NCI-H345 (cell line): Measurements from ENCODE around the gene SLIT3.

Experiments used
- DNase-seq: peaks from one replicate; lab custom pipeline; 2025; lab: John Stamatoyannopoulos, UW

Gene SLIT3

DNA sequence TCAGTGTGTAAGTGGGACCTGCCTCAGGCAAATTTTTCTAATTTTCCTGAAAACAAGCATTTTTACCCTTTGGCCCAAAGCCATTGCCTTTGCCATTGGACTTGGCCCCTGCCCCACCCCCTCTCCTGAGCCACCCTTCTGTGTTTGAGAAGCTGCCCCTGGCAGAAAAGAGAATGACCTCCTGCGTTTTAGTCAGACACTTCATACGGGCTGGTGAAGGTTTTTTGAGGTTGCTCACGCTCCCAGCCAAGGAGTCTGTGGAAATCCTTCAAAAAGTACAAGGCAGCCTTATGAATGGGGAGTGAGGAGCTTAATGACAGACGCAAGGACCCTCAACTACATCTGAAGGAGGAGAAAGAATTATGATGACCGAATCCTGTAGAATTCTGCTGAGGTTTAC lies 308.9 kb downstream of the SLIT3 start:
- DNase-seq = no peak

DNA sequence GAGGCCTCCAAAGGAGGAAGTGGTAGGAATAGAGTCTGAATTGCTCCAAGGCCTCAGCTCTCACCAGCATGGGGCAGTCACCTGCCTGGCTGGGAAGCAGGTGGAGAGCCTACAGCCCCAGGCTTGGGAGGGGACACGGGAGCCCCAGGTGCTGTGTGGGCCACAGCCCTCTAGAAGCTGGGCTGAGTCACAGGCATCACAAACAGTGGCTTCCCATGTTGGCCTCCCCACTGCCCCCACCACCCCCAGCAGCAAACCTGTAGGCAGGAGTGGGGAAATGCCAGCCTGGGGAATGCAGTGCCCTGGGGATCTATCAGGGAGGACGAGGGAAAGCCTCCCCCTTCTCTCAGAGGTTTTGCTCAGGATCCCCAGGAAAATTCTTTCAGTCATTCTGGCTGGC lies 309.6 kb downstream of the SLIT3 start:
- DNase-seq = peak; percentile 9

DNA sequence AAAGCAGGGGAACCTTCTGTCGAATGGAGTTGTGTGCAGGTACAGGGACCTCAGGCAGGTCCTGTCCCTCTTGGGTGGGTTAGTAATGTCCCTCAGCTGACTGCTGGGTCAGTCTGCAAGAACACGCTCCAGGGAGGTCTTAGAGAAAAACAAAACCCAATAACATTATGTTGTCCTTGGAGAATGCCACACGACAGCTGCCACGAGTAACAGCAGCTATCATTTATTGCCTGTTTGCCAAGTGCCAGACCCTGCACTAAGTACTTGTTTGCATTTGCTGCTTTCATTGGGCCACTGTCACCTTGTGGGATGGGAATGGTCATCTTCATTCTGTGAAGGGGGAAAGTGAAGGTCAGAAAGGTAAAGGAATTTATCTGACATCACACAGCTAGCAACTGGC lies 310.3 kb downstream of the SLIT3 start:
- no peak for DNase-seq

DNA sequence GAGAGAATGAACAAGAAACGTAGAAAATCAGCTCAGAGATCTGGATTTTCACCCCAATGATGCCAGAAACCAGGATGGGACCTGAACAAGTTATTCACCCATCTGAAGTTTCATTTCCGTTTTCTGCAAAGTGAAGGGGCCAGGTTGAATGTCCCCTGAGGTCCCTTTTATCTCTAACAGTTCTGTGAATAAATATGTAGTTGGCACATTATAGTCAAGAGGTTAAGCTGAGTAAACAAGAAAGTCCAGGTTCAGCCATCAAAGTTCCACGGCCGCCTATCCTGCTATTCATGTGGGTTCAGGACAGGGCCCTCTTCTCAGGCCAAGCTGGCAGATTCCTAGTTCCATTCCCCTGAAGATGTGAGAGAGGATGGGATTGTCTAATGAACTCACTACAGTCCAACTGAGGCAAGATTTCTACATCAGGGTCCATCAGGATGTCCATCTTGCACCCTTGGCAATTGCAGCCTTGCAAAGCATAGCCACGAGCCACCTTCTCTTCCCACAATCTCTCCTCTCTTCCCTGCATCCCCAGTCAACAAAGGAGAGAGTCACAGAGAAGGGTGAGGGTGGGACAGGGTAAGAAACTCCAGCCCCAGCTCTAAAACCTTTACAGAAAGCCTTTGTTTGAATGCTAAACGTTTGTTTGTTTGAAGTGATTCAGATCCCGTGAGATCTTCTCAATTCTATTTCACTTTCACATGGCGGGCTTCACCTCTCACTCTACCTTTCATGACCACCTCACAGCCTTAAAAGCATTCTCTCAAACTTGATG lies 311.0 kb downstream of the SLIT3 start:
- no peak for DNase-seq

DNA sequence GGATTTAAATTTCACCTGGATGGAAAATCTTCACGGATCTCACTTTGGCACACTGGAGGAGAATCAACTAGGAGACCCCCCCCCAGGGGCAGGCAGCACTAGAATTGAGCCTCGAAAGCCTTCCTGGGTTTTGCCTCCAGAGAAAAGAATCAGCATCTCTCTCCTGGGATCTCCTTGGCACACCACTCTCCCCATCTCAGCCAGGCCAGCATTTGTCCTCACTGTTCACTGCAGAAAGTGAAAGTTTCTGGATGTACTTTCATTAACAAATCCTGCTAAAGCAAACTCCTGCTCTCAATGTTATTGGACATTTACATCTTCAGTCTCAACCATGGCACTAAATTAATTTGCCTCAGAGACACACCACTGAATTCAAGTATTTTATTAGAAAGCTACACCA lies 312.2 kb downstream of the SLIT3 start:
- no peak for DNase-seq

DNA sequence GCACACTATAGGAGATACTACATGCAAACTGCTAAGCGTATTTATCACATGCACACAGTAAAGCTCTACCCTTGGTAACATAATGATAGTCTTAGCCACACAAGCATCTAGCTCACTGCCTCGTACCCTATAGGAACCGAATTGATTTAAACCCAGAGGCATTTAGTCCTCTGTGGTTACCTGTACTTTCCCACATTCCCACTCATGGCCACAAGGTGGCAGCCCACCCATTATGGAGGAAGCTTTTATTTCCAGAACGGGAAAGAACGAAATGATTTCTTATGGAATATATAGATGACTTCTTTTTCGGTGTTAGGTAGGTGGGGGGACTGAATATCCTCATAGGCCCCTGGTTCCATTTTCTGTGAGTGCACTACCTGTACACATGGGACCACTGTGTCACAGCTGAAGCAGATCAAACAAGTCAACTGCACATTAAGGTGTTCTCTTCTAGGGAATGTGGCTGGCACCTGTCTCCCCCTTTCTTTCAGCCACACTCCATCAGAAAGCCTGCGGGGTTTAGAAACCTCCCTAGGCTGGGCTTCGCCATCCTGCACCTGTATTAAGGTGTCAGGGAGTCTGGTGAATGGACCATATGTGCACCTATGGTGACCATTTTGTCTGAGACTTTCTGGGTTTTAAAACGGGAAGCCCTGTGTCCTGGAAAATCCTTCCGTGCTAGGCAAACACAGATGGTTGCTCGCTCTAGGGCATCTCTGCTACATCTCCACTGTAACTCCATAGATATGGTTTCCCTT lies 313.2 kb downstream of the SLIT3 start:
- DNase-seq = peak; percentile 72

DNA sequence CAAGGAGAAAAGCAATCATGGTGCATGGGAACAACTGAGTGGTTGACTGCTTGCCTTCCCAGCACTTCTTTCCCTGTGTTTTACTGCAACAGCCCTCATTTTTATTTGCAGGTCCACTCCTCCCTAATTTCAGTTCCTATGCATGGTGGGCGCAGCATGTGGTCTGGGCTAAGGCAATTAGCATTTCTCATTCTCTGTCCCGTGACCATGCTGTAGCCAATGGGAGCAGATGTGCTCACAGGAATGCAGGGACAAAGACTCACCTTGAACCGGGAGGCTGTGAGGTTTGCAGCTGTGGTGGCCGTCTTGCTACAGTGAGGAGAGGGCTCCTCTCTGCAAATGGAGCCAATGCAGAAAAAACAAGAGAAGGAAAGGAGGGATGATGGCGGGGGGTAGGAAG lies 315.5 kb downstream of the SLIT3 start:
- DNase-seq = no peak

DNA sequence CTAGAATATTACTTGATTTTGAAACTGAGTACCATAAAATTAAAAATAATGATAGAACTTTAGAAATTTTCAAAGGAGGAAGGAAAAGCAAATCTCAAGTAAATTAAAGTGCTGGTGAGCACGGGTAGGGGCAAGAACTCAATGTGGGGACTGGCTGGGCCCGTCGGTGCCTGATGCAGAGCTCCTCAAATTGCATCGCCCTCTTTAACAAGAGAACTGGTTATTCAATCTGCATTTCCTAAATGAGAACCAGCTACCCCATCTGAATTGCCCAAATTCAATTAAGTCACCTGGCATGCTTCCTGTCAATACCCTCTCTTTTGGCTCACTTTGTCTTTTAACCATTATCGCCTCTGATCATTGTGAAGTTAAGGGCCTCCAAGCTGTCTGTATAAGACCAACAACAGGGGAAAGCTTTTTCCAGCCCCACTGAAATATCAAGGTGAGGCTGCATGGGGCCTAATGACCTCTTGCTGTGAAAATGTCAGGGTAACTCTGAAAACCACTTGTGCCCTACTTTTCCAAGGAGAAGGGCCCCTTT lies 316.7 kb downstream of the SLIT3 start:
- DNase-seq = no peak

DNA sequence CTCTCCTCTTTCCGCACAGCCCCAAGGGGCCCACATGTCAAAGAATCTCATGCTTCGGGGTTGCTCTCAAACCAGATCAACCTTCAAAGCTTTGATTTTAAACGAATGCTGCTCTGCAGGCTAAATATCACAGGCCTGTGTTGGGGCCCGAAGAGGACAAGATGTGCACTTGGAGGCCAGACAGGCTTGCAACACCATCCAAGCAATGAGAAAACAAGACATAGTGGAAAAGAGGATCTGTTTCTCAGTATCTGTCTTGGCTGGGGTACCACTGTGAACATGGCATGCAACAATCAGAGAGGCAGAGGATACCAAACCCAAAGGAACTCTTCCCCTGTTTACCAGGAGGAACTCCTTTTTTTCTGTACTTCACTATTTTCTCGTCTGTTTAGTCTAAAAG lies 321.8 kb downstream of the SLIT3 start:
- DNase-seq = no peak

DNA sequence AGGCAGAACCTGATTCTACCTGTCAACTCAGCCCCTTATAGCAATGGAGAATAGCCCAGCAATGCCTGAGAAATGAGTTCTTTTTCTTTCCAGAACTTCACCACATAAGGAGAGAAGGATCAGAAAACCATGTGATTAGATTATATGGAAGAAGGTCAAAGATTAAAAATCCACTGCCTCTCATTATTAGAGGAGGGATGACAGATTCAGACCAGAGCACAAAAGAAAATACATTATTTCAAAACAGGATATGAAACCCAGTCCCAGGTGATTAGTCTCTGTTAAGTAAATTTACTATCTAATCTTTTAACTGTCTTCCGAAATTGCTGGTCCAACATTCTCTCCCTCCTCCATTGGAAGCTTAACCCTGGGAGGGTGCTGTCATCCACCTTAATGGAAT lies 322.4 kb downstream of the SLIT3 start:
- DNase-seq = no peak

DNA sequence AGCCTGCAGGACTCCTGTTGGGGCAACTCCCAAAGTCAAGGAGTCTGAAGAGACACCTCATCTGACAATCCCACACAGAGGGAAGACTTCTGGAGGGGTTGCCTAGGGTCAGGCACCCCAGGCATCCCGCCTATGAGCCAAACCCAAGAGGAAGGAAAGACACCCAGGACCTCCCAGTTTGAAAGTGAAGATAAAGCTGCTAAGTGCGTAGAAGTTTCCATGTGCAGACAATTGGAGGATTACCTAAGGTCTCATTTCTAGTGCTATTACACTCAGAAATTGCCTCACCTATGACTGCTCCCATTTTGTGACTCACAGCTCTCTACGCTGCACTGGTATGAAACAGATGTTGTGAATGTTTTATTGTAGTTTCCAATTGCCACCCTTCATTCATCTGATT lies 322.9 kb downstream of the SLIT3 start:
- no peak for DNase-seq

DNA sequence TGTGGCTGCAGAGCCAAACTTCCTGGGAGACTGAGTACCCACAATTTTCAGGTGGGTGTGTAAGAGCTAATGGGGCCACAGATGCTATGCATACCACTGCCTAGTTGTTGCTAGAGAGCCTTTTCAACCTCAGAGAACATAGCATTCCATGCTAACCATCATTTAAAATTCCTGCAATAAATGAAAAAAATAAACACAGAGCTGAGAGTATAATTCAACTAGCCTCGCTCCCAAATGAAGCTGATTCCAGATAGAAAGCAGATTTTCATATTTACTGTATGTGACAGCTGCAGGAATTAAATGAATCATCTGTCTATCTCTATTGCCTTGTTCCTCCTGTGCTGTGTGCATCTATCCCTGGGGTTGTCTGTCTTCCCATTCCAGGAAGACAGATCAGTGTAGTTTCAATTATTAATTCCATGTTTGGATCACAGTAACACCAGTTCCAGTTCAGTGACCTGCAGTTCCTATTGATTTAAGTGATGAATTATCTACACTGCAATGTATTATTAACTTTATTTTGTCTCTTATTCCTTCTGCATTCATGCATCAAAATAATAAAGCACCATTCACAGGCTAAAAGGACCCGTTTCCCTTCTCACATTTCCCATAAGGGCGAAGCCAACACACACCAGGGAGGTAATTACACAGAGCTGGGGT lies 324.5 kb downstream of the SLIT3 start:
- DNase-seq = no peak

DNA sequence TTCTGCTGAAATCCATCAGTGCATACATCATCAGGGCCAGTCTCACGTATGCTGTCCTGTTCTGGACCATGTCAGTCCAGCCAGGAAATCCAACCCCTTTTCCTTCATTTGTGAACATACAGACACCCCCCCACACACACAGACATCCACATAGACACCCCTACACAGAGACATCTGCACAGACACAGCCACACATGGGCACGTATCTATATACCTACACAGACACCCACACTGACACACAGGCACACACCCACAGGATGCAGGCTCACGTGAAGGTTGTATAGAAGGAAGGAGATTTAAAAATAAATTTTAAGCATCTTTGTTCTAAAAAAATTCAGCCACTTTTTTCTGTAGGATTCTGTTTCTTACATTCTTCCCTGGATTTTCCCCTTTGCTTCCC lies 325.6 kb downstream of the SLIT3 start:
- no peak for DNase-seq

DNA sequence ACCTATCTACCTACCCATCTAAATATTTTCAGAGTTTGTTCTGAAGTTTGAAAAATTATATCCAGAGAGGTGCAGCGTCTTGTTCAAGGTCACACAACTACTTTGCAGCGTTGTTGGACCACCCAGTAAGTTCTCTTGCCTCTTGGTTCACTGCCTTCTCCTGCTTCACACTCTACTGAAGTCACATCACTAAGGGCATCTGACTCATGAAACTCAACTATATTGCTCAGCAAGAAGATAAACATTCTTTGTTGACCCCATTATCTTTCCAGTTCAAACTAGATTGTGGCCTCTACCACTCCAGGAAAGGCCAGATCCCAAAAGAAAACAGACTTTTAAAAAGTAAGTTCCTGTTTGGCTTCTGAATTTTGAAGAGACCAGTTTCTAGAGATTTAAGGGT lies 326.9 kb downstream of the SLIT3 start:
- DNase-seq = no peak

DNA sequence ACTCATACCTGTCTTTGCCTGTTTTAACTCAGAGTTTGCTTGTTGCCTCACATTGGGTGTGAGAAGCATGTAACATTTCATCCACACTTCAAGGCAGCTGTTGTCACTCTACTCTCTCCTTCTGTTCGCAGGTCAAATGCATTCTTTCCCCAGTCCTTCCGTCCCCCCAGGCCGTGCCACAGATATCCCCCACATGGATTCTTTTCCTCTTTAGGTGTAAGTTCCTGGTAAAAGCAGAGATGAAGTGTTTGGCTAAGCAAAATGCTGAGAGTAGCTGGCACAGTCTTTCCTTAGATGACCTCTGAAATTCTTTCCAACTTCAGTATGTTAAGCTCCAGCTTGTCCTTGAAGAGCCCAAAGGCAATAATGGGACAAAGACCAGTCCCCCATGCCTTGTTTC lies 328.2 kb downstream of the SLIT3 start:
- no peak for DNase-seq

DNA sequence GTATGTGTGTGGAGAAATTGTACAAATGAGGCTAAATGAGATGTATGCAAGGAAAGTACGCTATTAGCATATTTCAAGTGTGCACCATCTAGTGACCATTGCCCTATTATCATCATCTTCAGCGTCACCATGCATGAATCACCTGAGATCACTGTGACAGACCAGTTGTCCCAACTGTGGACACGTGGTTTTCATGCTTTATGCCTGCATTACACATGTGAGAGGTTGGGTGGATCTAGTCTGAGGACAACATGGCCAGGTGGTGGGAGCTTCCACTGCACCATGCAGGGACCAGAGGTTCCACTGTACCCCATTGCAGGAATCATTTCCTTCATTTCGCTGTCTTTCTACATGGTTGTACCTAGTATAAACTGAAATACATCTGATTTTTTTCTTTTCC lies 329.8 kb downstream of the SLIT3 start:
- DNase-seq = no peak

DNA sequence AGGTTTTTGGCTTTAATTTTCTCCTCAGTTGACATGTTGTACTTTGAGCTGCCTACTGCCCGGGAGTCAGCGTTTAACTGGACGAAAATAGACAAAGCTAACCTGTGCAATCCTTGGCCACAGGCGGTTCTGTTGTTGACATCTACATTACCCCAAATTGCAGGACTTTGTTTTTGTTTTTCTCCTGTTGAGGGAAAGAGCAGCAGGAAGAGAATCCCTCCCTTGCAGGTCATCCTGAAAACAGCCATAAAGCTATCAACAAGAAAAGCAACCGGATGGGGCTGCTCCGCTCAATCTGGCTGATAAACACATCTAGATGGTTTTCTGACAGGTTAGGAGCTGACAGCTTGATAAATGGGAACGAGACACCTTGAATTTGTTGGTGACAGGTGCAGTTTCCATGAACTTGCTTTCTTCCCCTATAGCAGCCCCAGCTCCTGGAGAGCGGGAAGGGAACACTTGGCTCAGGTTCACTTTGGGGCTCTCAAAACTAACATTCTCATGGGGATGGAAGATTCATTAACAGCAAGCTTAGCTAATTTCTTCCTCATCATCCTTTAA lies 331.5 kb downstream of the SLIT3 start:
- no peak for DNase-seq

DNA sequence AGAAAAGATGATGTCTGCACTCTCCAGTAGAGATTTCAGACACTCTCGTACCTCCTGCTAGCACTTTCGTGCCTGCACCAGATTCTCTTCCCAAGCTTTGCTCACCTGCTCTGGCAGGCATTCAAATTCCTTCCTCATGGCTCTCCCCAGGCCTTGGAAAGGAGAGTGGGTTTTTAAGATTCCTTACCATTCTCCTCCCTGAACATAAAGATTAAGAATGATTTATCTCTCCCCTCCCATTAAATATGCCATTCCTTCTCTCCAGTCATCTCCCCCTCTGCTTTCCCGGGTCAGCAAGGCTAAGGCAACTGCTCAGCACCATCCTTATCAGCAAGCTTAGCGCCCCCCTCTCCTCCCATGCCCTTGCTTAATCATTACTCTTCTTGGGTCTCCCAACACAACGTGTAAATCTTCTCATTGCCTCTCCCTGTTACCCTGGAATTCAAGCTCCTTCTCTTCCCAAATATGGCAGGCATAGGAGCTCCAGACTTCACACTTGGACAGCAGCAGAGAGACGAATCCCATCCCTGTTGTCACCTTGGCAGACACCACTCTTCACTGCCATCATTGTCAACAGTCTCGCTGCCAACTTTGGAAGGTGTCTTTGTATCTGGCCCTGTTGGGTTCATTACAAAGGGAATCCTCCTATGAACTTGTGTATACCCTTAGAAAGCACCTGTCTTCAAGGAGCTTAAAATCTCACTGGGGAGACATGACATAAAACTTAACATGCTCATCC lies 332.9 kb downstream of the SLIT3 start:
- DNase-seq = no peak

DNA sequence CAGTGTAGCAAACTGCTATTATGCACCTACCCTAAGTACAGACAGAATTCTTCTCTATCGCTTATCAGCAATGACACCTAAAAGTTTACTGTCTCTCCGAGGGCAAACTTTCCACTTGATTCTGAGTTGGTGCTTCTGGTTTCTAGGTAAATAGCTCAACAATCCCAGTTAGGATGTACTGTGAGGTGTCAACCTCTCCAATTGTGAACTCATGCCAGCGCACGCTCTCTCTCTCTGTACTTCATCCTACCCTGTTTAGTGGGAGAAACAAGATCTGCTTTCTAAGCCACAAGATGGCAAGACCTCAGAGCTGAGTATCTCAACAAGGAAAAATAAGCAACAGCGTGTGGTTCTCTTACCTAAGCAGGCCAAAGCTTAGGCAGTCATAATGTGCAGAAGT lies 335.3 kb downstream of the SLIT3 start:
- no peak for DNase-seq

DNA sequence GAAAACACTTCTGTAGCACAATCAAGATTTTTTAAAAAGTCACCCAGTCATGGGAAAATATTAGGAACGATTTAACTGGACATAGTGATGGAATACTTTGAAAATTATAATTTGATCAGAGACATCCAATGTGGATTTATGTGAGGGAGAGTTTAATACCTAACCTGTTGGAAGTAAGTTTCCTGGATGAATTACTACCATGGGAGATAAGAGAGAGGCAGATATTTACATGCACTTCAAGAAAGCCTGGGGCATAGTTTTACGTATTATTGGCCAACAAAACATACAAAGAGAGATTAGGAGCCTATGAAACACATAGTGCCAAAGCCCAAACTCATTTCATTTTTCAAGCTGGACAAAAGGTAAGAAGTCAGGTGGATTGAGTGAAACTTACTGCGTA lies 336.8 kb downstream of the SLIT3 start:
- no peak for DNase-seq

DNA sequence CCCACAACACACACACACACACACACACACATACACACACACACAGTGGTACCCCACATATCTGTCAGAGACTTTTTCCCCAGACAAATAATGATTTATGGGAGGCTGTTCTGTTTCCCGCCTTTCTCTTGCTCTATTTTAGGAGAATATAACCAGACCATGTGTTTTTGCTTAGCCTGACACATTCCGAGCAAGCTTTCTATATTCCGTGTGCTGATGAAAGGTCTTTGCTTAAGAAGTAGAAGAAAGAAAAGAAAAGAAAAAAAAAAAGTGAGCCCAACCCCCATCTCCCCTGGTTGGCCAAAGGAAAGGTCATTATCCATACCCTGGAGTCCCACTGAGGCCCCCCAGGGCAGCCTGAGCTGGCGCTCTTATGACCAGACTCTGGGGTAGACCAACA lies 338.6 kb downstream of the SLIT3 start:
- no peak for DNase-seq

DNA sequence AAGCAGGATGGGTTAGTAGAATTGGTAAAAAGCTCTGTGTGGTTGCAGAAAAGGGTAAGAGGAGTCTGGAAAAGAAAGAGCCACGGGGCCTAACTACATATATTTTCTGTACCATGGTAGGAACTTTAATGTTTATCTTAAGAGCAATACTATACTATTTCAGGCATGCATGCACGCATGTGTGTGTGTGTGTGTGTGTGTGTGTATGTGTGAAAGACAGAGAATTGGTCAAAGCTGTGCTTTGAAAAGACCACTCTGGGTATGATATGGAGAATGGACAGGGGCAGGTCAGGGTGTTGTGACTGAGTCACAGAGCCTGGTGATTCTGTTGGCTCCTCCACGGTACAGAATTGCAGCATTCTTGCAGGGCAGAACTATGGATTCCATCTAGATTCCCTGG lies 339.3 kb downstream of the SLIT3 start:
- DNase-seq = no peak
